Raji (cell line): ENCODE data around the gene ZC3HAV1.

ENCODE experiments used
- POLR2A ChIP-seq: IDR thresholded peaks from 2 replicates; pipeline ENCODE4 v1.6.1; 2011; ENCODE audit warnings: low read depth, low read length, control low read depth; ENCODE audit not compliant: insufficient read depth

ZC3HAV1 gene

DNA sequence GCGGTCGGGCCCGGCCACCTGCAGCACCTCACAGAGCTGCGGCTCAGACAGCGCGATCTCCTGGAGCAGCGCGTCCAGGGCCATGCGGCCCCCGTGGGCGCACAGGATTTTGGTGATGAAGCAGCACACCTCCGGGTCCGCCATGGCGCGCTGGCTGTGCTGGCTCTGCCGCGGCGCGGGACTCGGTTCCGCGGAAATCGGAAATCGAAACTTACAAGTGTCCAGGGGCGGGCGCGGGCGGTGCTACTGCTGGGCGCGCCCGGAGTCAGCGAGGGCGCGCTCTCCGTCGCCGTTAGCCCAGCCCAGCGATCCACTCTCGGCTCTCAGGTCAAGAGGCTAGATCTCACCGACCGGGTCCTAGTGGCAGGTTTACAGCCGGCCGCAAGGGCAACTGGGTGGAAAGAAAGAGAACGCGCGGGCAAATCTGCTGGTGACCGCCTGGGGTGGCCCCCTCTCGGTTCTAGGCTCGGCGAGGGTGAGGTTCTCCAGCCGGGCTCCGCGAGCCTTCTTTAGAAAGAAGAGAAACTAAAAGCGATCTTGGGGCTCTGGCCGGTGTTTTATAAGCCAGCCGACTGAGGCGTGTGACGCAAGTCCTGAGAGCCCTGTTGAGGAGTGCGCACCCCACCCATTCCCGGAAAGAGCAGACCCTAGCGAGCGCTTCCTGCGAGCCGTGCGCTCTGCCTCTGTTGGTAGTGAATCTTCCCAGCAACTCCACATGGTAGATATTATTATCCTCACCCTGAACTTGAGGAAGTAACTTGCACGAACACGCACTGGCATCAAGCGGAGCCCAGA lies at the start of gene ZC3HAV1:
TSS of gene ZC3HAV1 (minus strand) at position 533 of the 795 bp plus-strand sequence. CDS start at position 144, 389 bp downstream.
- peak; percentile 68 for TF ChIP-seq POLR2A

DNA sequence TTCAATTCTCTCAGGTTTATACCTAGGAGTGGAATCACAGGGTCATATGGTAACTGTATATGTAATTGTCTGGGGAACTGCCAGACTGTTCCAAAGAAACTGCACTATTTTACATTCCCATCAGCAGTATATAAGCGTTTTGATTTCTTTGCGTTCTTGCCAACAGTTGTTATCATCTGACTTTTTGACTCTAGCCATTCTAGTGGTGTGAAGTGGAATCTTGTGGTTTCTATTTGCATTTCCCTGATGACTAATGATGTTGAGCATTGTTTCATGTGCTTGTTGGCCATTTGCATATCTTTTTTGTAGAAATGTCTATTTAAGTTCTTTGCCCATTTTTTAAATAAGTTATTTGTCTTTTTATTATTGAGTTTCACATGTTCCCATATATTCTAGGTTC lies 44.3 kb upstream of the ZC3HAV1 start:
- TF ChIP-seq POLR2A = no peak

DNA sequence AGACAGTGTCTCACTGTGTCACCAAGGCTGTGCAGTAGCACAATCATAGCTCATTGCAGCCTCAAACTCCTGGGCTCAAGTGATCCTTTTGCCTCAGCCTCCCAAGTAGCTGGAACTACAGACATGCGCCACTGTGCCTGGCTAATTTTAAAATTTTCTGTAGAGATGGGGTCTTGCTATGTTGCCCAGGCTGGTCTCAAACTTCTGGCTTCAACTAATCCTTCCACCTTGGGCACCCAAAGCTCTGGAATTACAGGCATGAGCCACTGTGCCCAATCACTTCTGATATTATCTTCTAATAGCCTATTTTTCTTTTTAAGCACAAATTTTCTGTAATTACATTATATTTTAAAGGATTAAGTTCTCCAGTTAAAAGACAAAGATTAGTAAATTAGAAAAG lies 42.6 kb upstream of the ZC3HAV1 start:
- TF ChIP-seq POLR2A = no peak

DNA sequence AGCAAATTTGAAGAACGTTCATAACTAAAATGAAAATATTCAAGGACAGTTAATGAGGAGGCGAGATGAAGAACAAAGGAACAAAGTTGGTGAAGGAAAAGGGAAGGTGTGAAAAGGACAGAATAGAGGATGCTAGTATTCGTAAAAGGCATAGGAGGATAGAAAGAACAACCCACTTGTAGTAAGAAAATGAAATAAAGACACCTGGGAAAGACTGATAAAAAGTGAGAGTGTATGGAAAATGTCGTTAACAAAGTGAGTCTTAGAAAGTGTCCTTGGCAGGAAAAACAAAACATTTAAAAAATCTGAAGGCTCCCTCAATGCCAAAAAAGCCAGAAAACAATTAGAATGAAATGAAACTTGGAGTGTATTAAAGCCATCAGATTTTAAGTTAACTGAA lies 29.6 kb upstream of the ZC3HAV1 start:
- TF ChIP-seq POLR2A = no peak

DNA sequence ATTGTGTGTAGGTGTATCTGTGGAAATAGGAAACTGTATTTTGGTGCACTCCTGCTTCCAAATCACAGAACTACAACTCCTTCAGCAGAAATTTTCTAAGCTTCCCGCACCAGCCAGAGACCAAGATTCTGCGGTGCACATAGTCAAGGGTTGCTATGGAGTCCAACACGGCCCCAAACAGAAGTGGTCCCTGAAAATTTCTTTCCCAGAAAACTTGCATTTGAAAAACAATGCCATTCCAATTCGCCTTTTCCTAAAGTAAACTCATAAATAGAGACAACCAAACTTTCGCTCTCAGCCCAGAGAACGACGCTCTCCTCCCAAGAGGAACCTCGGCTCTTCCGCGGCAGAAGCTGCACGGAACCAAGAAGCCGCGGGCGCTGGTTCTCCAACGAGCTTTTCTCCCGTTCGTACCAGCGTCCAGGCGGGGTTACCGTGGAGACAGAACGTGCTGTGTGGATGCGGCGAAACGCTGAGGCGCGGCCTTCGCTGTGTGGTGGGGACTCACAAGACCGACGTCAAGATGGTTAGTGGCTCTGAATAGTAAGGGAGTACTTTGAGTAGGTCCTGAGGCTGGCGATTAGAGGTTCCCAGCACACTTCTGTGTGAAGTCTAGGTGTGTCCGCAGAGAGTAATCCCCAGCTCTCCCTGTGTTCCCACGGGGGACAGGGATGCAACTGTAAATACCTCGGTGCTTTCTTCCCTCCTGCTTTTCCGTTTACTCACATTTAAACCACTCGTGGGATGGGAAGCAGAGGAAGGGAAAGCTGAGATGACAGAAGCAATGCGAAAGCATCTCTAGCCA lies 24.0 kb upstream of the ZC3HAV1 start:
- peak; percentile 74 for TF ChIP-seq POLR2A

DNA sequence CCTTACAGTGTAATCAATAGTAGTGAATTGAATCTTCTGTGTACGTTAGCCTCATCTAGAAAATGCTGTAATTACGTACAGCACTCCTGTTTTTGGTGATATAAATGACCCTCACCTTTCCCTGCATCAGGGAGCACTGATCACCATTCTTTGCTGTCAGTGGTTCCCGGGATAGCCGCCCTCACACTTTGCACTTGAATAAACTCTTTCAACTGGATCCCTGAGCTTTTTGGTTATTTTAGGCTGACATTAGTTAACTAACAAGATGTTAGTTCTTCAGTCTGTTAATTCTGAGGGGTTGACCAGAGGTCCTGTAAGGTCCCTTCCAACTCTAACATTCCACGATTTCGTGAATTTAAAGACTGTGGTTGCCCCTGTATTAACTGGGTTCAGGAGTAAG lies 23.4 kb upstream of the ZC3HAV1 start:
- TF ChIP-seq POLR2A = no peak

DNA sequence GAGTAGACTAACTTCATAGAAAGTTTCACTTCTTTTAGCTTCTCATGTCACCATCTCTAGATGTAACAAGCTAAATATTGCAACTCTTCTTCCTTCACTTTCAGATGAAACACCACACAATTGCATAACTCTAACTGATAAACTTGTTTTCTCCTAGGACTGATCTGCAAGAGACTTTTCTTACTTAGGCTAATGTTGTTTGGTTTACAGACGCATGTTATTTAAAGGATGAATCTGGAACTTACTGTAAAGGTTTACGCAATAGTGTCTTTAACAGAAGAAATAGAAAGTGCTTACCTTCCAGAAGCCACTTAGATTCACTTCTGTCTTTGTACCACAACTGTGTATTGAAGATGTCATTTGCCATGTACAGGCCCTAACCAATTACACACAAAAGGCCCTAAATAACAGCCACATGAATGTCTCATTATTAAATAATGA lies 22.1 kb upstream of the ZC3HAV1 start:
- no peak for TF ChIP-seq POLR2A

DNA sequence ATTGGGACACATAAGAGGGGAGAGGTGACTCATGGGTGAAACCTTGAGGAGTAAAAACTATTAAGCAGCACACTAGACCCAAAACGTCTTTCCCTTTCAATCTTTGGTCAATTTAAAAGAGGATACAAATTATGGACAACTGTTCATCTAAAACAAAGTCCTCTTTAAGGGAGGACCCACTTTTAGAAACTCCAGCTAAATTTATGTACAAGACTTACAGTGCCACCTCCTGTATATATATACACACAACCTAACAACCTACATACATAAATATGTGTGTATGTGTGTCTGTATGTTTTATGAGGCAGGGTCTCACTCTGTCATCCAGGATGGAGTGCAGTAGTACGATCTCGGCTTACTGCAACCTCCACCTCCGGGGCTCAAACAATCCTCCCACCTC lies 18.1 kb upstream of the ZC3HAV1 start:
- no peak for TF ChIP-seq POLR2A

DNA sequence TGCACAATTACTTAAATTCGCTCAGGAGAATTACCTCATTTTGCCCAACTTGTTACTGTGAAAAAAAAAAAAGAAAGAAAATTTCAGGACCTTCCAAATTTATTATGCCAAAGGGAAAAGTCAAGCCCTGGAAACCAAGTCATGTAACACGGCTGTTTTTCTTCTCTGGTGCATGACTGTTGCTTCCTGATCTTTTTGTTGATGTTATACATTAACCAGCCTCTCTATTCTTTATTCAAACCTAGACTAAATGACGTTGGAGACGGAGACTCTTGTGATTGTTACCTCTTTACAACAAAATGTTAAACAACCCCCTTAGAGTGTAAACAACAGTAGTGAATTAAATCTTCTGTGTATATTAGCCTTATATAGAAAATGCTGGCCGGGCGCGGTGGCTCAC lies 16.1 kb upstream of the ZC3HAV1 start:
- TF ChIP-seq POLR2A = no peak

DNA sequence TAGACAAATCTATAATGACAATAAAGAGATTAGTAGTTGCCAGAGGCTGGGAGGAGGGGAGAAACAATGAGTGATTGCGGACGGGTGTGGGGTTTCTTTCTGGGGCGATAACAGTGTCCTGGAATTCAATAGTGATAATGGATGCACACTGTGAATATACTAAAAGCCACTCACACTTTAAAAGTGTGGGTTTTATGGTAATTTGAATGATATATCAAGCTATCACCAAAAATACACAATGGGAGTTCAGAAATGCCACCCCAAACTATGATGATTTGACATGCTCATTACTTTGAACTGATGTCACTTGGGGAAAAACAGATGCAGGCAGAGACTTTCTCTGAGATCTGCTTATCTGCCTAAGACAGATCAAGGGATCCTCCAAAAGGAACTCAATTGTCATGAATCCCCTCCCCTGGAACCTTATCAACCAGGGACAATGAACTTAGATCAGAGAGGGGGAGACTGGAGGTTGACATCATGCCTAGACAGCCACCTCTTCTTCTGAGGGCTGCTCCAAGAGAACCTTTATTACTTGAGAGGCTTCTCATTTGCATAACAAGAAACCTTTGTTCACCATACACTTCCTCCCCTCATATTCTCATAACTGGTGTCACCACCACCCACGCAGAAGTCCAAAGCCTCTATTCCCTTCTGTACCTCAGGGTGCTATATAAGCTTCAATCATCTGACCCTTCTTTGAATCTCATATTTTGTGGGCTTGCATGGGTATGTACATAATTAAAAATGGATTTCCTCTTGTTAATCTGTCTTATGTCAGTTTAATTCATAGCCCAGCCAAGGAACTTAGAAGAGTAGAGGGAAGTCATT lies 14.8 kb upstream of the ZC3HAV1 start:
- TF ChIP-seq POLR2A = no peak

DNA sequence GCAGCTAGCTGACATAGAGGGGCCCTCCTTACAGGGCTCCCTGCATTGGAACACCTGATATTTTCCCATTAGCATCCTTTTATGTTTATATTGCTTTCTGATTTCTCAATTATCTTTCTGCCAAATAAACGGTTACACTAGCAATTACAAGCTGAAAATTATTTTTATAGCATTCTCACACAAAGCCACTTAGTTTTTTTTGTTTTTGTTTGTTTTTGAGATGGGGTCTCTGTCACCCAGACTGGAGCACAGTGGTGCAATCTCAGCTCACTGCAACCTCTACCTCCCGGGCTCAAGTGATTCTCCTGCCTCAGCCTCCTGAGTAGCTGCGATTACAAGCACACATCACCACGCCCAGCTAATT lies 9.9 kb upstream of the ZC3HAV1 start:
- TF ChIP-seq POLR2A = no peak

DNA sequence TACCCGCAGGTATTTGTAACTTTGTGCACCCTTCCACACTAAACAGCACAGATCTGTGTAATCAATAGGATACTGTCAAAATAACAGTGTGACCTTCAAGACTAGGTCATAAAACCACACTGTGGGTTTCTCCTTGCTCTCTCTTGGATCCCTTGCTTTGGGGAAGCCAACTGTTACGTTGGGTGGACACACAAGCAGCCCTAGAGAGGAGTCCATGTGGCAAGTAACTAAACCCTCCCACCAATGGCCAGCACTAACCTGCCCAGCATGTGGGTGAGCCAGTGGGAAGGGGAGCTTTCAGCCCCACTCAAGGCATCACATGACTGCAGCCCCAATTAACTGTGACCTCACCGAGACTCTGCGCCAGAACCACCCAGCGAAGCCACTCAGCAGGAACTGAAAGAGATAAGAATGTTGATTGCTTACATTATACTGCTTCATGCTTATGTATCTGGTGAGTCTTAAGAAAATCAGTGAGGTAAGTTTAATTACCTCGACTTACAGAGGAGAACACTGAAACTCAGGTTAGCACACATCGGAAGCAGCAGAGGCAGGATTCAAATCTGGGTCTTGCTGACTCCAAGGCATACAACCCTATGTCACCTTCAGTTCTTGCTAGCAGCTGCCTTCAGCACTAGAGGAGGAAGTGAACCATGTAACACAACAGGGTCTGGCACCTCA lies 9.4 kb upstream of the ZC3HAV1 start:
- no peak for TF ChIP-seq POLR2A

DNA sequence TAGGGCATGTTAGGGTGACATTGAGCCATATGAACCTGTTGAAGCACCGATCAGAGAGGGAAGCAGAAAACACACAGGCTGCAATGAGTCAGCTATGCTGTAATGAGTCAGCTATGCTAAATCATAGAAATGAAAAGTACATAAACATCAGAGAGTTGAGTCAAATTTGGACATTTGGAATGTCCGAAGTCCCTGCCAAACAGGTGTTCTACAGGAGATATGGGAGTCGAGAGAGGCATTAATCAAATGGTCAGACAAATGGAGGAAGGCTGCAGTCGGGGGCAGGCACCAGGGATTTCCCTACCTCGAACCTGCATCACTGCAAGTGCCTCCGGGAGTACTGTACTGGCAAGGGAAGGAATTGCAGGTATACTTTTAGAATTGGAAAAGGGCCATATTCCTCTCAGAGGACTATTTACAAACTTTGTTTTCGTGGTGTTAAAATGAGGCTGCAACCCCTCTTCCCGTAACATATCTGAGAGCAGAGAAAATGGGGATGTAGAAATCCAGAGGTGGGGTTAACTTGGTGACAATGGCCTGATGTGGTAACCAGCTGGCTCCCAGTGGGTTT lies 8.8 kb upstream of the ZC3HAV1 start:
- TF ChIP-seq POLR2A = no peak

DNA sequence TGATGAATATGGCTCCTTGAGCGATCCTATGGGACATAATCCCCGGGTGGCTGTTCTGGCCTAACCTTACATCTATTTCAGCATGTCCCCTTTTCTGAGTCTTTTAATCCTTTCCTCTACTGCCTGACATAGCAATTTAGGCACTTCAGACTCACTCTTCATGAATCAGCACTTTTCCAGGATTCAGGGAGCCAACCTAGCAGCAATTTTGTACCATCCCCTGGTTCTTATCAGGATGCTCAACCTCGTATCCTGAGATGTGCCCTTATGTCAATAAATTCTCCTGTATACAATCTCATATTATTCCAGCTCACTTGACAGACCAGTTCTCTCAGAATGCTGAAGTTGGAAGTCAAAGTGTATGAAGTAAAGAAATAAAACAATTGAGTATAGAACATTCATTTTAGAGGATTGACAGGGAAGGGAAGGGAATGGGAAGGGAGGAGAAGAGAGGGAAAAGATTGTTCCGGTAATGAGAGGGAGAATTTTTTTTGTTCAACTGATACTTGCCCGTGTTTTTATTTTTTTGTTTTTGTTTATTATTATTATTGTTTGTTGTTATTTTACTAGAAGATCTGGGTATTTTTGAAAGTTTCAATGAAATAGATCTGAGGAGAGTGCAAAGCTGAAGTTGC lies 8.2 kb upstream of the ZC3HAV1 start:
- TF ChIP-seq POLR2A = no peak
